Naive thymus-derived CD4-positive, alpha-beta T cell (primary cell): ENCODE measurements around the gene DYNC1LI2. TPM values are rescaled to one million over a fixed set of nuclear protein-coding genes. Genes with fewer than 3 reads are reported as not detected.

Experiments used
- ATAC-seq: fragments of 150-1000 bp; cut with Tn5 transposase; 2 replicates; pipeline ENCODE4 v1.10.0; 2021; ENCODE audit warnings: mild to moderate bottlenecking, moderate library complexity
- CTCF ChIA-PET: fragments of 350-600 bp; sonication (Branson Sonifier 250); formaldehyde crosslinking; loops from one replicate; lab custom pipeline; 2021; ENCODE audit warnings: antibody characterized with exemption; lab: Charles Lee
- POLR2A ChIA-PET: fragments of 350-600 bp; sonication (Branson Sonifier 250); formaldehyde crosslinking; loops from one replicate; lab custom pipeline; 2021; ENCODE audit warnings: antibody characterized with exemption, inconsistent platforms; lab: Charles Lee
- DNase-seq, 9 donors: peaks; one replicate each; pipeline versions ENCODE4 v3.0.0 to v3.0.0-alpha.2; 2020 to 2022; ENCODE audit warnings: mixed read lengths in 1 of 9
- H3K27ac ChIP-seq: one replicate; pipeline ENCODE4 v1.7.0; 2013; ENCODE audit warnings: mild to moderate bottlenecking, low read depth, low read length, moderate library complexity
- H3K27me3 ChIP-seq, 2 donors: one replicate each; pipeline ENCODE4 v1.7.0; 2013; ENCODE audit warnings: low read length in 2 of 2, mild to moderate bottlenecking in 2 of 2, moderate library complexity in 2 of 2; ENCODE audit not compliant: control insufficient read depth in 2 of 2, insufficient read depth in 2 of 2
- H3K36me3 ChIP-seq, 3 experiments: 1 replicate in 2 of 3; 2 replicates in 1 of 3; pipeline ENCODE4 v1.7.0; 2013; ENCODE audit warnings: low read length in 3 of 3, mild to moderate bottlenecking in 3 of 3, moderate library complexity in 1 of 3; ENCODE audit not compliant: insufficient read depth in 3 of 3, control insufficient read depth in 2 of 3
- H3K4me1 ChIP-seq, 2 donors: one replicate each; pipeline ENCODE4 v1.7.0; 2013; ENCODE audit warnings: low read length in 2 of 2, mild to moderate bottlenecking in 2 of 2, moderate library complexity in 1 of 2; ENCODE audit not compliant: control insufficient read depth in 2 of 2, insufficient read depth in 2 of 2
- H3K4me3 ChIP-seq: 2 replicates; pipeline ENCODE4 v1.7.0; 2013; ENCODE audit warnings: mild to moderate bottlenecking, low read length
- H3K9me3 ChIP-seq, 3 experiments: 1 replicate in 2 of 3; 2 replicates in 1 of 3; pipeline ENCODE4 v1.7.0; 2013; ENCODE audit warnings: low read length in 3 of 3; ENCODE audit not compliant: control insufficient read depth in 2 of 3
- H3K27ac Mint-ChIP-seq, 9 donors: one replicate each; pipeline ENCODE4 v1.8.0; 2020 to 2022; ENCODE audit warnings: mixed read lengths in 9 of 9, mild to moderate bottlenecking in 8 of 9, moderate library complexity in 5 of 9, inconsistent platforms in 2 of 9
- H3K27me3 Mint-ChIP-seq, 5 donors: one replicate each; pipeline ENCODE4 v1.8.0; 2021 to 2022; ENCODE audit warnings: mixed read lengths in 5 of 5, mild to moderate bottlenecking in 1 of 5
- H3K36me3 Mint-ChIP-seq, 5 donors: one replicate each; pipeline ENCODE4 v1.8.0; 2020 to 2022; ENCODE audit warnings: mixed read lengths in 5 of 5, mild to moderate bottlenecking in 3 of 5, inconsistent platforms in 1 of 5
- H3K4me1 Mint-ChIP-seq, 7 donors: one replicate each; pipeline ENCODE4 v1.8.0; 2020 to 2022; ENCODE audit warnings: mixed read lengths in 7 of 7, mild to moderate bottlenecking in 3 of 7, inconsistent platforms in 1 of 7
- H3K4me3 Mint-ChIP-seq, 10 donors: one replicate each; pipeline ENCODE4 v1.8.0; 2020 to 2022; ENCODE audit warnings: mild to moderate bottlenecking in 10 of 10, mixed read lengths in 10 of 10, moderate library complexity in 6 of 10, inconsistent platforms in 2 of 10
- H3K9me3 Mint-ChIP-seq, 11 donors: one replicate each; pipeline ENCODE4 v1.8.0; 2020 to 2022; ENCODE audit warnings: mixed read lengths in 11 of 11, mild to moderate bottlenecking in 4 of 11, inconsistent platforms in 1 of 11, moderate library complexity in 1 of 11
- intact Hi-C, 2 donors: fragments of 100-400 bp; cut with micrococcal nuclease; formaldehyde crosslinking; loops; one replicate each; pipeline ENCODE4 v1.15.1; 2023
- polyA plus RNA-seq, 2 donors: library from polyadenylated mRNA; unstranded; fragments of 300-500 nt; fragmentation: Illumina TruSeq; gene quantifications; one replicate each; pipeline ENCODE4 v1.2.3, GENCODE V29; 2021
- total RNA-seq, 6 experiments: library from RNA in 5 of 6; stranded (reverse) in 5 of 6; gene quantifications; 1 replicate in 5 of 6; 2 replicates in 1 of 6; pipeline ENCODE4 v1.2.3 and lab custom pipeline; 2021 to 2026

Gene DYNC1LI2
- total and polyA plus RNA-seq, 7 experiments from 2014 or later: 23.2 to 85.7 (median 77.5) TPM

GRCh38 chr16:66746682-66747081 is 4.7 kb downstream of the DYNC1LI2 start:
- H3K27ac Mint-ChIP-seq: peak overlapping the region in 1 of 9 donors; percentile 45
- peaks cover 0 to 2% (median 0%) of the 10 kb centered on the region in 11 donors for H3K9me3 Mint-ChIP-seq
- H3K4me1 Mint-ChIP-seq: peaks cover 25 to 51% (median 45%) of the 10 kb centered on the region in 7 donors
- H3K4me3 Mint-ChIP-seq: peak overlapping the region in 1 of 10 donors; percentile 45
- no peak for DNase-seq
- peaks cover 15 to 18% of the 10 kb centered on the region in 2 donors for H3K4me1 ChIP-seq
- H3K4me3 ChIP-seq: no peak overlapping the region
- intact Hi-C loops: no loop called here
- ChIA-PET CTCF (interaction anchor here (0.5 kb wide), 1 partner anchor 746 kb away, joined by 5 read pairs; no protein-coding TSS in a partner anchor), POLR2A (no interaction called here)
- H3K27ac ChIP-seq: no peak overlapping the region
- H3K36me3 ChIP-seq: peaks cover 0 to 58% (median 14%) of the 10 kb centered on the region in 3 experiments
- ATAC-seq: peak; percentile 38
- peaks cover 0 to 27% (median 11%) of the 10 kb centered on the region in 5 donors for H3K36me3 Mint-ChIP-seq
- H3K27me3 Mint-ChIP-seq: no peaks in the 10 kb centered on the region
- H3K9me3 ChIP-seq: no peaks in the 10 kb centered on the region
- H3K27me3 ChIP-seq: no peaks in the 10 kb centered on the region

- ChIA-PET POLR2A (no interaction called here), CTCF (no interaction called here)
- no peaks in the 10 kb centered on the region for H3K9me3 ChIP-seq
- peaks cover 15 to 18% of the 10 kb centered on the region in 2 donors for H3K4me1 ChIP-seq
- intact Hi-C loops: no loop called here
- Mint-ChIP-seq H3K36me3 (peaks cover 0 to 33% (median 11%) of the 10 kb centered on the region in 5 donors), H3K9me3 (peaks cover 0 to 2% (median 0%) of the 10 kb centered on the region in 11 donors), H3K4me3 (peak overlapping the region in 2 of 10 donors; percentile 8 to 18), H3K27ac (peak overlapping the region in 2 of 9 donors; percentile 9 to 59), H3K4me1 (peaks cover 28 to 55% (median 49%) of the 10 kb centered on the region in 7 donors), H3K27me3 (no peaks in the 10 kb centered on the region)
- H3K4me3 ChIP-seq: no peak overlapping the region
- peaks cover 6 to 61% (median 17%) of the 10 kb centered on the region in 3 experiments for H3K36me3 ChIP-seq
- no peak overlapping the region for H3K27ac ChIP-seq
- DNase-seq (no peak), ATAC-seq (no peak)
- no peaks in the 10 kb centered on the region for H3K27me3 ChIP-seq
Measured at GRCh38 chr16:66746048-66746447, 5.4 kb downstream of the DYNC1LI2 start.

DNA sequence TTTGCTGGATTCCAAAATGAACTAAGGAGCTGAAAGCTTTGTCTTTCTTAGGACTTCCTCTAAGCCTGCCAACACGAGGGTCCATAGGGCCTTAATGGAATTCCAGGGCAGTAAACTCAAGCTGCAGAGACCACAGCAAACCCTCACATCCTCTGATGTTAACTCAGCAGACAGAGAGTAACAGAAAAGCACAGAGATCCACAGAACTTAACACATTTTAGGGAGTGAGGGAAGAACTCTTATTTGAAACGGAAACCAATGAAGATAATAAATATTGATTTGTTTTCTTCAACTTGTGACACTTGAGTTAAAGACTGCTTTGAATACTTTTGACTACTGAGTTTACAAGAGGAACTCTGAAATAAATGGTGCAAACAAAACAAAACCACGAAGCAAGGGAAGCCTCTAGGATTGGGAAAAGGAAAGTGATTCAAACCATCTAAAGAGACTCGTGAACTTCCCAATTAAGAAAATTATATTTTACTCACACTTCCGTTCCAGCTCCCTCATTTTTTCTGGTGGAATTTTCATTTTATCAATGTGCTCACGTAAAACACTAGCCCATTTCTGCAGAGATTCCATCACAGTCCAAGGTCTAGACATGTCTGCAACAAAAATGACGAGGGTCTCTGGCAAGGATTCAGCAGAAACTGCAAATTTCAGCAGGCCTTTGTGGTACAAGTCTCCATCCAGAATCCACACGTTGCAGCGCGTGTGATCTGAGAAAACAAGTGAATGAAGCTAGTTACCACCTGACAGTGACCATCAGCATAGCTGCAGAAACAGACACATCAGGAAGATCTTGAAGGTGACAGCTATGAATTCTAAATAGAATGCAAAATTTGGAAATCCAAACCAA is 9.2 kb downstream of the DYNC1LI2 start:
- no peak overlapping the region for H3K4me3 Mint-ChIP-seq
- peaks cover 15 to 67% (median 15%) of the 10 kb centered on the region in 3 experiments for H3K36me3 ChIP-seq
- intact Hi-C loops: no loop called here

DNA sequence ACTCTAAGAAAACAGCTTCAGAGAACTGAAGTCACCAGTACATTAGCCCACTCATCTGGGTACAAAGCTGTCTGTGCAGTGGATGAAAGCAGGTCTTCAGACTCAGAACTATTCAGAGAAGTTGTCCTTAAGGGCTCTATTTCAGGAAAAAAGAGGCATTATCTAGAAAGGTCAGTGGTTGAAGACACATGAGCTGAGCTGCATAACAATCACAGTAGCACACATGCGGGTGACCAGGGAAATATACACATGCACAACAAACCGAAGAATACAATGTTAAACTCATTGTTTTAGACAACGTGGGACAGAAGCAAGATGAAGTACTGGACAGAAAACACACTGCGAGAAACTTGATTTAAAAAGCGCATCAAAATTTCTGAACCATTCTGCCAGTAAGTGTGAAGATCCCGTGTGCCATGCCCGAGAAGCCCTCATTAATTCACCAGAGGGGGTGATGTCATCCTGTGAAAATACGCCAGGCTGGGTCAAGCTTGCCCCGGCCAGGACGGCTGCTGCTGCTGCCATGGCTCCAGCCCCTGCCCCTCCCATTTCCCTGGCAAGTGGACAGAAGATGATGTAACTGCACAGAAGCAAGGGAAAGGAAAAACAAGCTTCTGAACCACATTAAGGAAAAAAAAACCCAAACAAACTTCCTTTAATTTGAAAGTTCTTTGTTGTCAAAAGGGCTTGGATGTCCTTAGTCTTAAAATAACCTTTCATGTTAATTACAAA is 10.1 kb downstream of the DYNC1LI2 start:
- Histone ChIP-seq H3K4me1 (peaks cover 0 to 6% of the 10 kb centered on the region in 2 donors), H3K27ac (no peak overlapping the region), H3K9me3 (no peaks in the 10 kb centered on the region), H3K4me3 (no peak overlapping the region), H3K36me3 (peaks cover 15 to 64% (median 15%) of the 10 kb centered on the region in 3 experiments), H3K27me3 (no peaks in the 10 kb centered on the region)
- CTCF ChIA-PET: interaction anchor here (1.3 to 2.5 kb wide), 4 partner anchors 10 to 335 kb away, joined by 3 to 14 read pairs (median 6); no protein-coding TSS in a partner anchor
- no peak overlapping the region for H3K27ac Mint-ChIP-seq
- POLR2A ChIA-PET: no interaction called here
- no peaks in the 10 kb centered on the region for H3K27me3 Mint-ChIP-seq
- ATAC-seq (no peak), DNase-seq (no peak)
- intact Hi-C loops: no loop called here
- H3K4me1 Mint-ChIP-seq: peaks cover 16 to 43% (median 34%) of the 10 kb centered on the region in 7 donors
- H3K9me3 Mint-ChIP-seq: no peaks in the 10 kb centered on the region
- peaks cover 0 to 33% (median 9%) of the 10 kb centered on the region in 5 donors for H3K36me3 Mint-ChIP-seq
- no peak overlapping the region for H3K4me3 Mint-ChIP-seq

More for the DNA sequence above, 9.2 kb downstream of the DYNC1LI2 start:
- H3K4me1 ChIP-seq: peaks cover 0 to 6% of the 10 kb centered on the region in 2 donors
- H3K4me1 Mint-ChIP-seq: peaks cover 16 to 48% (median 42%) of the 10 kb centered on the region in 7 donors
- no peaks in the 10 kb centered on the region for H3K9me3 ChIP-seq
- H3K27ac ChIP-seq: no peak overlapping the region
- POLR2A ChIA-PET: interaction anchor here (0.7 kb wide), 1 partner anchor 38 kb away, joined by 3 read pairs; no protein-coding TSS in a partner anchor
- H3K9me3 Mint-ChIP-seq: no peaks in the 10 kb centered on the region
- no peaks in the 10 kb centered on the region for H3K27me3 Mint-ChIP-seq
- no peak overlapping the region for H3K27ac Mint-ChIP-seq
- no peaks in the 10 kb centered on the region for H3K27me3 ChIP-seq
- H3K4me3 ChIP-seq: no peak overlapping the region
- ATAC-seq: no peak
- CTCF ChIA-PET: interaction anchor here (1.2 to 2.5 kb wide), 4 partner anchors 9 to 335 kb away, joined by 3 to 14 read pairs (median 6); partner anchors contain the start of gene DYNC1LI2
- no peak for DNase-seq
- peaks cover 0 to 33% (median 9%) of the 10 kb centered on the region in 5 donors for H3K36me3 Mint-ChIP-seq

DNA sequence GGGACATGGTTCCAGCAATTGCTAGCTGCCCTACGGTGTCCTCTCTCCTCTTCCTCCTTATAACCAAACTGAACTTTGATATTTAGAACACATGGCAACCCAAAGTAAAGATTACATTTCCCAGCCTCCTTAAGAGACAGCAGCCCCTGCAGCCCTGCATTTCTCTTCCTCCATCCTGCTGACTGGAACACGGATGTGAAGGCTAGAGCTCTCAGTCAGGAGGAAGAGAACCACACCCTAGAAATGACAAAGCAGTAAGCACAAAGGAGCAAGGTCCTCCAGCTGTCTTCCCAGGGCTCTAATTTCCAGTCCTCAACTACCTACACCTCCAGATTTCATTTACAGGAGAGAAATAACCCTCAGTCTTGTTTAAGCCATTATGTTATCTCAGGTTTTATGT is 10.9 kb downstream of the DYNC1LI2 start:
- Histone ChIP-seq H3K4me1 (peaks cover 0 to 6% of the 10 kb centered on the region in 2 donors), H3K9me3 (no peaks in the 10 kb centered on the region), H3K36me3 (peaks cover 15 to 71% (median 15%) of the 10 kb centered on the region in 3 experiments), H3K4me3 (no peak overlapping the region), H3K27ac (no peak overlapping the region), H3K27me3 (no peaks in the 10 kb centered on the region)
- intact Hi-C loops: loop anchor here (1.0 kb wide), 2 partner anchors 89 to 334 kb away; no protein-coding TSS in a partner anchor
- ChIA-PET POLR2A (no interaction called here), CTCF (interaction anchor here (1.8 to 2.5 kb wide), 3 partner anchors 13 to 334 kb away, joined by 5 to 14 read pairs (median 7); no protein-coding TSS in a partner anchor)
- H3K36me3 Mint-ChIP-seq: peaks cover 0 to 37% (median 6%) of the 10 kb centered on the region in 5 donors
- ATAC-seq: no peak
- no peaks in the 10 kb centered on the region for H3K27me3 Mint-ChIP-seq
- H3K9me3 Mint-ChIP-seq: no peaks in the 10 kb centered on the region
- H3K27ac Mint-ChIP-seq: peak overlapping the region in 3 of 9 donors; percentile 40 to 68 (median 61)
- DNase-seq: no peak
- H3K4me3 Mint-ChIP-seq: peak overlapping the region in 1 of 10 donors; percentile 20
- H3K4me1 Mint-ChIP-seq: peaks cover 15 to 38% (median 29%) of the 10 kb centered on the region in 7 donors

DNA sequence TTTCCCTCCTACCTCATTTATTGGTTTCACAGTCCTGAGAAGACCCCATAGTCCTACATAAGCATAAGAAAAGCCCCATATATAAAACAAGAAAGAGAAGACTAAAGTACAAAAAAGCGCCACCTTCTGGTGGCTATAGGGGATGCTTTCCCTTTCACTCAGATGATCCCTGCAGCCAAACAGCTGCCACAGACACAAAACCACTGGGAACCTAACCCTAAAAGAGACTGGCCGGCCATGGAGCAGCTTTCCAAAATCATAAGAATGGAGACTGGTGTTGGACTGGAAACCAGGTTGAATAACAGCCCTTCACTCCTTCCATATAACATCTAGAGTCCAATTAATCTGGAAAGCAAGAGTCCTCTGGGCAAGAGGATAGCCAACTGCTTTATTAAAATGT is 11.4 kb downstream of the DYNC1LI2 start:
- peak; percentile 62 for ATAC-seq
- H3K9me3 Mint-ChIP-seq: no peaks in the 10 kb centered on the region
- ChIA-PET CTCF (interaction anchor here (0.6 to 2.5 kb wide), 4 partner anchors 12 to 333 kb away, joined by 3 to 14 read pairs (median 6); no protein-coding TSS in a partner anchor), POLR2A (no interaction called here)
- H3K36me3 Mint-ChIP-seq: peaks cover 0 to 37% (median 6%) of the 10 kb centered on the region in 5 donors
- H3K4me1 Mint-ChIP-seq: peaks cover 15 to 38% (median 29%) of the 10 kb centered on the region in 7 donors
- H3K27me3 Mint-ChIP-seq: no peaks in the 10 kb centered on the region
- H3K27ac ChIP-seq: no peak overlapping the region
- H3K27me3 ChIP-seq: no peaks in the 10 kb centered on the region
- peaks cover 0 to 6% of the 10 kb centered on the region in 2 donors for H3K4me1 ChIP-seq
- H3K4me3 ChIP-seq: no peak overlapping the region
- H3K9me3 ChIP-seq: no peaks in the 10 kb centered on the region
- DNase-seq: peak in 5 of 9 donors; percentile 4 to 32 (median 25)
- peaks cover 15 to 71% (median 15%) of the 10 kb centered on the region in 3 experiments for H3K36me3 ChIP-seq
- peak overlapping the region in 3 of 9 donors; percentile 1 to 40 (median 15) for H3K27ac Mint-ChIP-seq
- intact Hi-C loops: loop anchor here (1.0 kb wide), 2 partner anchors 89 to 334 kb away; no protein-coding TSS in a partner anchor
- H3K4me3 Mint-ChIP-seq: no peak overlapping the region
